Measurements from ENCODE around the gene SPDYE4. TPM values are rescaled to one million over a fixed set of nuclear protein-coding genes. Genes with fewer than 3 reads are reported as not detected.

Gene SPDYE4
- total and polyA plus RNA-seq, 4 donors = not detected

- Histone ChIP-seq H3K4me3 (no peak overlapping the region), H3K27ac (ENCODE audit: low read depth in 1 of 2, low read length in 1 of 2) (no peak overlapping the region), H3K9ac (ENCODE audit: insufficient read depth in 1 of 2, low read length in 2 of 2) (no peak overlapping the region), H3K36me3 (ENCODE audit: control insufficient read depth in 4 of 4, insufficient read depth in 4 of 4, low read length in 4 of 4) (no peaks in the 10 kb centered on the region), H3K9me3 (ENCODE audit: control insufficient read depth in 4 of 4, insufficient read depth in 3 of 4, low read length in 3 of 4) (peaks cover 0 to 5% (median 0%) of the 10 kb centered on the region in 4 donors), H3K4me1 (ENCODE audit: control insufficient read depth in 5 of 5, insufficient read depth in 5 of 5, low read length in 5 of 5) (peaks cover 0 to 27% (median 12%) of the 10 kb centered on the region in 5 donors), H3K27me3 (ENCODE audit: control insufficient read depth in 3 of 3, insufficient read depth in 3 of 3, low read length in 2 of 3) (no peaks in the 10 kb centered on the region)
- TF ChIP-seq CTCF (IDR thresholded peaks at IDR 0.05; ENCODE audit: control extremely low read depth, extremely low read depth) = no peak
- WGBS, 2 donors = 91 to 93% methylated on average over 5 of the region's 5 CpGs
- ATAC-seq (ENCODE audit: insufficient read depth, low FRiP score) (no peak), DNase-seq (no peak)
Measured at GRCh38 chr17:8705427-8705826, 52.9 kb downstream of the SPDYE4 start.

GRCh38 chr17:8703001-8703400 lies 55.3 kb downstream of the SPDYE4 start:
- H3K4me3 ChIP-seq = no peak overlapping the region
- whole genome bisulfite sequencing, 2 donors = 76 to 84% methylated on average over 7 of the region's 7 CpGs
- no peak for ATAC-seq (ENCODE audit: insufficient read depth, low FRiP score)

GRCh38 chr17:8701754-8702153 lies 56.6 kb downstream of the SPDYE4 start:
- H3K4me3 ChIP-seq = no peak overlapping the region
- 74 to 83% methylated on average over 4 of the region's 4 CpGs for WGBS, 2 donors
- H3K9me3 ChIP-seq (ENCODE audit: control insufficient read depth in 4 of 4, insufficient read depth in 3 of 4, low read length in 3 of 4) = peaks cover 0 to 5% (median 0%) of the 10 kb centered on the region in 4 donors
- DNase-seq (no peak), ATAC-seq (ENCODE audit: insufficient read depth, low FRiP score) (no peak)
- H3K4me1 ChIP-seq (ENCODE audit: control insufficient read depth in 5 of 5, insufficient read depth in 5 of 5, low read length in 5 of 5) = peaks cover 0 to 28% (median 19%) of the 10 kb centered on the region in 5 donors
- H3K9ac ChIP-seq (ENCODE audit: insufficient read depth in 1 of 2, low read length in 2 of 2) = no peak overlapping the region
- H3K27ac ChIP-seq (ENCODE audit: low read depth in 1 of 2, low read length in 1 of 2) = no peak overlapping the region
- H3K27me3 ChIP-seq (ENCODE audit: control insufficient read depth in 3 of 3, insufficient read depth in 3 of 3, low read length in 2 of 3) = no peaks in the 10 kb centered on the region
- no peak for TF ChIP-seq CTCF (IDR thresholded peaks at IDR 0.05; ENCODE audit: control extremely low read depth, extremely low read depth)
- H3K36me3 ChIP-seq (ENCODE audit: control insufficient read depth in 4 of 4, insufficient read depth in 4 of 4, low read length in 4 of 4) = no peaks in the 10 kb centered on the region

More at GRCh38 chr17:8703001-8703400, 55.3 kb downstream of the SPDYE4 start:
- peaks cover 0 to 28% (median 22%) of the 10 kb centered on the region in 5 donors for H3K4me1 ChIP-seq (ENCODE audit: control insufficient read depth in 5 of 5, insufficient read depth in 5 of 5, low read length in 5 of 5)
- H3K27me3 ChIP-seq (ENCODE audit: control insufficient read depth in 3 of 3, insufficient read depth in 3 of 3, low read length in 2 of 3) = no peaks in the 10 kb centered on the region
- peaks cover 0 to 5% (median 0%) of the 10 kb centered on the region in 4 donors for H3K9me3 ChIP-seq (ENCODE audit: control insufficient read depth in 4 of 4, insufficient read depth in 3 of 4, low read length in 3 of 4)
- no peak overlapping the region for H3K27ac ChIP-seq (ENCODE audit: low read depth in 1 of 2, low read length in 1 of 2)
- no peaks in the 10 kb centered on the region for H3K36me3 ChIP-seq (ENCODE audit: control insufficient read depth in 4 of 4, insufficient read depth in 4 of 4, low read length in 4 of 4)
- no peak for TF ChIP-seq CTCF (IDR thresholded peaks at IDR 0.05; ENCODE audit: control extremely low read depth, extremely low read depth)
- no peak overlapping the region for H3K9ac ChIP-seq (ENCODE audit: insufficient read depth in 1 of 2, low read length in 2 of 2)
- no peak for DNase-seq

GRCh38 chr17:8701221-8701620 lies 57.1 kb downstream of the SPDYE4 start:
- Histone ChIP-seq H3K9me3 (ENCODE audit: control insufficient read depth in 4 of 4, insufficient read depth in 3 of 4, low read length in 3 of 4) (peaks cover 0 to 5% (median 0%) of the 10 kb centered on the region in 4 donors), H3K4me1 (ENCODE audit: control insufficient read depth in 5 of 5, insufficient read depth in 5 of 5, low read length in 5 of 5) (peaks cover 0 to 32% (median 22%) of the 10 kb centered on the region in 5 donors), H3K9ac (ENCODE audit: insufficient read depth in 1 of 2, low read length in 2 of 2) (no peak overlapping the region), H3K27ac (ENCODE audit: low read depth in 1 of 2, low read length in 1 of 2) (no peak overlapping the region), H3K27me3 (ENCODE audit: control insufficient read depth in 3 of 3, insufficient read depth in 3 of 3, low read length in 2 of 3) (no peaks in the 10 kb centered on the region), H3K4me3 (no peak overlapping the region), H3K36me3 (ENCODE audit: control insufficient read depth in 4 of 4, insufficient read depth in 4 of 4, low read length in 4 of 4) (no peaks in the 10 kb centered on the region)
- WGBS, 2 donors = 77 to 91% methylated on average over 9 of the region's 9 CpGs
- DNase-seq (no peak), ATAC-seq (ENCODE audit: insufficient read depth, low FRiP score) (no peak)
- no peak for TF ChIP-seq CTCF (IDR thresholded peaks at IDR 0.05; ENCODE audit: control extremely low read depth, extremely low read depth)
